Inflammatory macrophage treated with lipopolysaccharide for 4 hours (primary cell): ENCODE results near the gene TSR1.

Source experiments
- DNase-seq: peaks from one replicate; pipeline ENCODE4 v3.0.0-alpha.2; 2020

Gene TSR1

DNA sequence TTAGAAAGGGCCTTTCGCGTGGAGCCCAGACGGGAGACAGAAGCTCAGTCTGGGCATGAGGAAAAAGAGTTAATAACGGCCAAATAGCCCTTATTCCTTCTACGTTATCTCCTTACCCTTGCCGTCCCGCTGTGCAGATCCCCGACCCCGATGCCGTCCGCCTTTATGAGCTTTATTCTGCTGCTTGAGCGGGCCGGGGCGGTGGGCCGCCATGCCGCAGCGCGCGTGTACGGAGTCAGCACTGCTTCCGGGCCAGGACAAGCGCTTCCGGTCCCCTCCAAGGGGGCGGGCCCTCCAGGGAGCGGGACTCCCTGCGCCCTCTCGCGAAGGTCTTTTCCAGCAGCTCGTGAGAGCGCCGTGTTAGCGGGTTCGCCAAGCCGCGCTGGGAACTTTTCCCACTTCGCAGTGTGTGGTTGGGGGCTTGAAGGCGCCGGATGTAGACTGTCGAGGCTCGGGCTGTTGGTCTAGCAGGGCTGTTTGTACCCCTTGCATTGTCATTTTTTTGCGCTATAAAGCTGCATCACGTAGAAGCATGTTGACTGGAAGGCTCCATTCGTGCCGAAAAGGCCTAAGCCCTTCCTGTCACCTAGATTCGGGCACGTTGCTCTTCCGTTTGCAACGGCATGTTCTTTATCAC lies at the start of gene TSR1:
Gene TSR1 (minus strand): TSS at position 243 of the 637 bp plus-strand sequence. CDS start 30 bp downstream, at position 213.
- peak; percentile 90 for DNase-seq

DNA sequence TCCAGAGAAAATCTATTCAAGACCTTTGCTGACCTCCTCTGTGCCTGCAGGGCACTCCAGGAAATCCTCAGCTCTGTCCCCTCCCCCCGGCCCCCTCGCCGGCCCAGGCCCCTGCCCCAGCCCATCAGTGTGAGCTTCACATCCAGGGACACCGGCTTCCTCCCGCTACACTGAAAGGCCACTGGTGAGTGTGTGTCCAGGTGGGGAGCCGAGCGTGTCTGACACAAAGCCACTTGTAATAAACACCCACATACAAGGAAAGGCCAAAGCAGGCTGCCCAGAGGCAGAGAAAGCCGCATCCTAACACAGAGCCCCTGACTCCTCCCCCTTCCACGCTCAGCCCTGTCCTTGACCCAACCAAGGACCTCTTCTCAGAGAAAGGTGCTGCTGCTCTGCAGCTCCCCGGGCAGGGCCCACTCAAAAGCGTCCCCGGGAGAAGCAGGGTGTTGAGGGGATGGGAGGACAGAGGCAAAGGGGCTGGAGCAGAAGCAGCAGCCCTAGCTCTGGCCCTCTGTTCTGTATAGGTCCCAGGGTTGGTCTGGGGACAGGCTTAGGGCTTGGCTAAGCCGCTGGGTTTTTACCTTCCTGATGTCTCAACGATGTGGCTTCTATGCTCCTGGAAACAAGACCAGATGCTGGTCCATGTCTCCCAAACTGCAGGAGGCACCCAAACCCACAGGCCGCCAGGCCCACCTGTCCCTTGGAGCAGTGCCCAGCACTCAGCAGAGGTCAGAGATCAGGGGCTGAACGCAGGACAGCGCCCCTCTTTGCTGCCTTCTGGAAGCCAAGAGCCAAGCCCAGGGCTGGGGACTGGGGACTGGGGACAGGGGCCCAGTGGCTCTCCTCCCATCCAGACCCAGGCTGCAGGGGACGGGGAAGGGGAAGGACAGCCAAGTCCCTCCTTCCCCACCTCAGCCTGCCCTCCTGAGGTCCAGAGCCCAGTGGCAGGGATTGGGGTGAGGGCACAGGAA lies 49.3 kb upstream of the TSR1 start:
- no peak for DNase-seq

DNA sequence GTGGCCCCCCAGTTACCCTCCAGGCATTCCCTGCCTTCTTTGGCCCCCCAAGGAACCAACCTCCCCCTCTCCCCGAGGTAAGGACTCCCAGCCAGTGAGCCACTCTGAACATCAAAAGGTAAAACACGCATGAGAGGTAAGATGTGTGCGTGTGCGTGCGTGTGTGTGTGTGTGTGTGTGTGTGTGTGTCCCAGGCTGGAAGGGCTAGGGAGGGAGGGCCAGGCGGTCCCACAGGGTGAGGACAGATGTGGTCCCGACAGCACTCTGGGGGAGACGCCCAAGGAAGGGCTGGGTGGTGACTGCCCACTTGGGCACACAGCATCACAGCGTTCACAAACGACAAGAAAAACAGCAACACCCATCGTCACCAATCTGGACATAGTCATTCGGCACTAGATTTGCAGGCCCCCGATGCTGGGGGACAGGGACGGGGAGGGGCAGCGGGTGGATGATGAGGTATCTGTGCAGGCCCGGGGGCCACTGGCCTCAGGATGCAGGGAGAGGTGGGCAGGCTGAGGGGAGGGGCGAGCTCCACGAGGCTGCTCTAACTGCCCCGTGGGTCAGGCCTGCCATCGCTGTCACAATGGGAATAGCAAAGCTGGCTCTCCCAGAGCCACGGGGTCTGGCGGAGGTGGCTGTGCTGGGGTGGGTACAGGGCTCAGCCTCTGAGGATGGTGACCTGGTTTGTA lies 48.3 kb upstream of the TSR1 start:
- DNase-seq: no peak

DNA sequence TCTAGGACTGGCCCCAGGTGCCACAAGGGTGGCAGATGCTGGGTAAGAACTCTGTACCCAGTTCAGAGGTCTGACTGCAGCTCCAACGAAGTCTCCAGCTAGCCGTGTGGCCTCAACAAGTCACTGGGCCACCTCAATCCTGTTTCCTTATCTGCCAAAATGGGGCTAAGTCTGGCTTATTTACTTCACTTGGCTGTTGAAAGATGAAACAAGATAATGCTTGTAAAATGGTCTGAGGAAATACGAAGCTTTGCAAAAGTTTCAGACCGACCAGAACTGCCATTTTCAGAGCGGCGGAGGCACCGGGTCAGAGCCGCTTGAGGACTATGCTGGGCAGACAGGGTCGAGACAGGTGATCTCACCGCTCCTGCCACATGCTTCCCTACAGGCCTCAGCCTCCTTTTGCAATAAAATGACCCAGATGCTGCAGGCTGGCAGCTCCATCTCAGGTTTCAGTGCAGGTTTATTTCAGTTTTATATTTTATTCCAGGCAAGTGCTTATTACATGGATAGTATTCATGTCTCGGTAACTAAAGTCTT lies 47.4 kb upstream of the TSR1 start:
- DNase-seq: no peak

DNA sequence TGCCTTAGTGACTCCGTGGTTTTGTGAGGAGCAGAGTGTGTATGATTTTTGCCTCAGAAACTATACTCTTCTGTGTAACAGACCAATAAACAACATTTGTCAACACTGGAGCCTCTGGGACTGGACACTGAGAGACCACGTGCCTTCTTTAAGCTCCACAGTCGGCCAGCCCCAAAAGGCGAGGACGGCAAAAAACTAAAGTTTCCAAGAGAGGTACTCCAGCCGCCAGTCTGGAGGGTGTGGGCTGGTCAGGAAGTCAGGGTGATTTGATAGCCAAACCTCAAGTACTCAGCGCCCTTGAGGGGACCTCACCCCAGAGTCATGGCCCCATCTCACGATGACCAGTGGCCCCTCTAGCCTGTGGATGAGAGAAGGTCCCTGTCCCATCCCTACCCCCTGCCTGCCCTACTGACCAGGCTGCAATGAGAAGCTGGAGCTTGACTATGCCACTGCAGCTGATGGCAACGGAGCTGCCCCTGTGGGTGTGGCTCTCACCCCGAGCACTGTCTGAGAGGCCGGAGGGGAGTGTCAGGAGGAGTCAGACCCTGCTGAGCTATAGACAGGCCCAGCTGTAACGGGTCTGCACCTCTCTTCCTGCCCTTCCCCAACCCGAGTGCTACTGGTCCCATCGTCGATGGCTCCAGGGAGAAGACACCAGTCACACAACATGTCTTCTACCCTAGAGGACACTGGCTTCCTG lies 44.8 kb upstream of the TSR1 start:
- no peak for DNase-seq

DNA sequence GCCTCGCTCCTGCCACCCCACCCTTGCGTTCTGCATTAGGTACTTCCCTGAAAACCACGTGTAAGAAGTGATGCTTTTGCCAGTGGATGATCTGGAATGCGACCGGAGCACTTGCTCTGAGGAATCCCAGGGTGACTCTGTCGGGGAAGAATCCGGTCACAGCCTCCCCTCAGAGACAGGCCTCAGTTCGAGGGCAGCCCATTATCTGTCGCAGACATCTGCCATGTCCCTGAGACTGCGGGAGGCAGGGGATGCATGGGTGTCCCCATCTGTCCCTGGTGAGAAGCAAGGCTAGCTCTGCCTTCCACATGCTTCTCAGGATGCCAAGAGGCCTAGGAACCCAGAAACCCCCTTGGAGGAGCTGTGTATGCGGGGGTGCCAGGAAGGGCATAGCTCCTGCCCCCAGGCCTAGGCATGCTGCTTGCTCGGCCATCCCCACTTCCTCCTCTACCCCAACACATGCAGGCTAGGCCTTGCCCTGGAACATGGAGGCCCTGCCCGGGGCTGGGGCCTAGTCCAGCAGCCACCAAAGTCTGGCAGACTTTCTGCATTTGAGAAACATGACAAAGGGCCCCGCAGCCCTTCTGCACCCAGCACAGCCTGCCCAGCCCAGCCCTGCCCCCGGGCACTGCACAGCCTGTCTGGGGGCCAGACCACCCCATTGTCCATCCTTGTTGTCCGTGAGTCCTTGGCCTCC lies 44.1 kb upstream of the TSR1 start:
- DNase-seq: no peak

DNA sequence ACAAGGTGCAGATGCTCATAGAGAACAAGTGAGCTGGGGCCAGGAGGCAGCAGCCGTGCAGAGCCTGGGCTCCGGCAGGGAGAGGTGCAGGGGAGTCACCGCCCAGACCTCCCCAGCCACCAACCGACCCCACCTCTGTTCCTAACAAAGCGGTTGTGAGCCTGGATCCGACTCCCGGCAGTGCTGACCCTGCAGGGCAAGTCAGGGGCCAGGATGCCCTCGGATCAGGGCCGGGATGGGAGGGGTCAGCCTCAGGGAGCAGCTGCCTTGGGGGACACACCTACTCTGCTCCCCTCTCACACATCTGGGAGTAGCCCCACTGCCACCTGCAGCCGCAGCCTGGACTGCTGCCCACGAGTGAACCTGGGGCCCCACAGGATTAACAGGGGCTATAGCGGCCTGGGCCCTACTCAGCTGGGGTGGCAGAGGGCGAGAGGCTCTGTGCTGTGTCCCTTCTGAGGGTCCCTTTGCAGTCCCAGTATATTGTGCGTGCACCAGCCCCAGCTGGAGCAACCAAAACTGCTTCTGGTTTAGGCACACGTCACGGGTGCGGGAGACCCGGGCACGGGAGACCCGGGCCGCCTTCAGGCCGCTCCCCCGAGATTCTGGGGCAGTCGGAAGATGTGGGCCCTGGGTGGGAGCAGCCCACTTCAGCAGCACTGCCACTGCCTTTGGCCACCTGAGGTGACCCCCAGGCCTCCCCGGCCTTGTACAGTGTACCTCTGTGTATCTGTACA lies 43.4 kb upstream of the TSR1 start:
- no peak for DNase-seq

DNA sequence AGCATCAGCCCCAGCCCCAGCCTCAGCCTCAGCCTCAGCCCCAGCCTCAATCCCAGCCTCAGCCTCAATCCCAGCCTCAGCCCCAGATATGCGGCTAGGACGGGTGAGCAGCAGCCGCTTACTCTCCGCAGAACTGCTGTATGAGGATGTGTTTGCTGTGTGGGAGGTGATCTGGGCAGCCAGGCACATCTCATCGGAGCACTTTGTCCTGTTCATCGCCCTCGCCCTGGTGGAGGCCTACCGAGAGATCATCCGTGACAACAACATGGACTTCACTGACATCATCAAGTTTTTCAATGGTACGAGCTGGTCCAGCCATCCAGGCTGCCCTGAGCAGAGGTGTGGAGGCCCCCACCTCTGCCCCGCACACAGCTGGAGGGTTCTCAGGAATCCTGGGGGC lies 42.6 kb upstream of the TSR1 start:
- DNase-seq: no peak

DNA sequence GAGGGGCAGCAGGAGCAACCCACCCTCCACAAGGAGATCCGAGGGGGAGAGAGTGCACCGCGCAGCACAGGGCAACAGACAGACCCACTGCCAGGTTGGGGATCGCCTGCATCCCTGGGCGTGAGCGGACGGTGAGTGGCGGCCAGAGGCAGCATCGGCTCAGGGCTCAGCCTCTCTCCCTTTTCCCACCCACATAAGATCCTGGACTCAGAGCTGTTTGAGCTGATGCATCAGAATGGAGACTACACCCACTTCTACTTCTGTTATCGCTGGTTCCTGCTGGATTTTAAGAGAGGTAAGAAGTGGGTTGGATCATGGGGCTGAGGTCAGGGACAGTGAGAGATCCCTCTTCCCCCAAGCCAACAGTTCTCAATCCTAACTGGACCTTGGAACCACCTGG lies 41.4 kb upstream of the TSR1 start:
- DNase-seq: peak; percentile 5

DNA sequence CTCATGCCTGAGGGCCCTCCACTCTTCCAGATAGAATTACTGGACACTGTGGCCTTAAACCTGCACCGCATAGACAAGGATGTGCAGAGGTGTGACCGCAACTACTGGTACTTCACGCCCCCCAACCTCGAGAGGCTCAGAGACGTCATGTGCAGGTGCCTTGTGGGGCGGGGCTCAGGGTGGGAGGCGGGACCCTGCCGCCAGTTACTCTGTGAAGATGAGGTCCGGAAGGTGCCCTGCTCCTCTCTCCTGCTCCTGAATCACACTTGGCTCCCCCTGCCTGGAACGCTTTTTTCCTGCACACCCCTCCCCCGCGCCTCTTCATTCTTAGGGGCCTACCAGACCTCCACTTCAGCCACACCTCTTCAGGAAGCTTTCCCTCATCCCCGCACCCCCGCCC lies 39.9 kb upstream of the TSR1 start:
- DNase-seq: no peak

DNA sequence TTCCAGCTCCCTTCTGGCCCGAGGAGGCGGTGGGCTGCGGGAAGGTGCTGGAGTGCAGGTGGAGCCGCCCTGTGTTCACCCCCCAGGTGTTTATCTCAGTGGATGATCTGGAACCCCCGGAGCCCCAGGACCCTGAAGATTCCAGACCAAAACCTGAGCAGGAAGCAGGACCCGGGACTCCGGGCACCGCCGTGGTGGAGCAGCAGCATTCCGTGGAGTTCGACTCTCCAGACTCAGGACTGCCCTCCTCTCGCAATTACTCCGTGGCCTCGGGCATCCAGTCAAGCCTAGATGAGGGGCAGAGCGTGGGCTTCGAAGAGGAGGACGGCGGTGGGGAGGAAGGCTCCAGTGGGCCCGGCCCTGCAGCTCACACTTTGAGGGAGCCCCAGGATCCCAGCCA lies 39.1 kb upstream of the TSR1 start:
- DNase-seq: no peak

DNA sequence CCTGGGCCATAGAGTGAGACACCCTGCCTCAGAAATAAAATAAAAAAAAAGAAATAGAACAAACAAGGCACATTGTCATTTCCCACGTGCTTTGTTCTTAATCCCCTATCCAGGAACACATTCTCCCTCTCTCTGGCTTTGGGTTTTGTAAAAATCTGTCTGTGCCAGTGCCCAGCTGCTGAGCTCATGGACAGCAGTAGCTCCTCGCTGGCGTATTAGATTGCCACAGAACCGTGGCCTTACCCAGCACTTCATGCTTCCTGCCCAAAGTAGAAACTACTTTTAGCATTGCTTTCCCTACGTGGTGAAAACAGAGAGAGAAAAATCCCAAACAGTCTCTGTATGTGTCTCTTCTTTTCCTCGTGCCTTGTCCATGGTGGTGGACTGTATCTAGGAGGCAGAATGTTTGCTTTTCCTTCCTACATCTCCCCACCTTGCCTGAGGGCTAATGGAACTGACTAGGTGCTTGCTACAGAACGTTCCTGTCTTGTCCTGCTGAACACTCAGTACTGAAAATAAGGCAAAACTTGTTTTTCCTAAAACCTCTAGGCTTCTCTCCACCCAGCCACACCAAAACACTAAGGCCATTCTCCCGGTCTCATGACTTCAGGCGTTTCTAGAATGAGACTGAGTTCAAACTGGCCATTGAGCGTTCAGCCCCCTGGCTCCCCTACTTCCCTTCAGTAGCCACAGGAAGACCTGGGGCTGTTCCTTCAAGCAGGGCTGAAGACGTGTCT lies 38.5 kb upstream of the TSR1 start:
- DNase-seq: no peak

DNA sequence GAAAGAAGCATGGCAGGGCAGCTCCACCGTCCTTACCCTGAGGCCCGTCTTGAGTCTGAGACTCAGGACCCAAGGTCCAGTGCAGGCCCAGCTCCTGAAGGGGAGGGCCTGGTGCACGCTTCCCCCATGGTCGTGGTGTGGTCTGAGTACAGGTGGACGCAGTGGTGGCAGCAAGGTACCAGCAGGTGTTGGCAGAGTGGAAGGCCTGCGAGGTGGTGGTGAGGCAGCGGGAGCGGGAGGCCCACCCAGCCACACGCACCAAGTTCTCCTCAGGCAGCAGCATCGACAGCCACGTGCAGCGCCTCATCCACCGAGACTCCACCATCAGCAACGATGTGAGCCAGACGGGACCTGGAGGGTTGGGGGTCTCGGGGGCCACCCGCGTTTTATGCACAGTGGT lies 36.9 kb upstream of the TSR1 start:
- no peak for DNase-seq

DNA sequence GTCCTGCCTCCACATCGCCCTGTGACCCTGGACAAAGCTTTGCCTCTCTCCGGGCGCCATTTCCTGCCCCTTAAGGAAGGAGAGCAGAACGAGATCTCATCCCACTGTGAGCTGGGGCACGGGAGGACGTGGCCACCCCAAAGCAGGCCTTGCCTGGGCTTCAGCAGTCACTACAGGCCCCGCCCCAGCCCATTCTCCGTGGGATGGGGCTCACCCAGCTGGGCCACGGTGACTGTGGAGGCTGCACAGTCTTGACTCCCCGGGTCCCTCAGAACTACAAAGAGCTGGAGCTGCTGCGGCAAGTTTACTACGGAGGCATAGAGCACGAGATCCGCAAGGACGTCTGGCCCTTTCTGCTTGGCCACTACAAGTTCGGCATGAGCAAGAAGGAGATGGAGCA lies 36.4 kb upstream of the TSR1 start:
- DNase-seq: no peak

DNA sequence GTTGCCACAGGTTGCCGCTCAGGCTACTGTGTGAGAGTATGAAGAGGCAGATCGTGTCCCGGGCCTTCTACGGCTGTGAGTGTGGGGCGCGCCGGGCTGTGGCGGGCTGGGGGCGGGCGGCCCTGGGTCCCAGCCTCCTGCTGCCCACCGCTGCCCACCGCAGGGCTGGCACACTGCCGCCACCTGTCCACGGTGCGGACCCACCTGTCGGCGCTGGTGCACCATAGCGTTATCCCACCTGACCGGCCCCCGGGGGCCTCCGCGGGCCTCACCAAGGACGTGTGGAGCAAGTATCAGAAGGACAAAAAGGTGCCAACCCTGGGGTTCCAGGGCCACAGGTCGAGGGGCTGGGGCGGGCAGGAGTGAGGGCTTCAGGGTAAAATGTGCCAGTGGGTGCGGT lies 35.9 kb upstream of the TSR1 start:
- no peak for DNase-seq

DNA sequence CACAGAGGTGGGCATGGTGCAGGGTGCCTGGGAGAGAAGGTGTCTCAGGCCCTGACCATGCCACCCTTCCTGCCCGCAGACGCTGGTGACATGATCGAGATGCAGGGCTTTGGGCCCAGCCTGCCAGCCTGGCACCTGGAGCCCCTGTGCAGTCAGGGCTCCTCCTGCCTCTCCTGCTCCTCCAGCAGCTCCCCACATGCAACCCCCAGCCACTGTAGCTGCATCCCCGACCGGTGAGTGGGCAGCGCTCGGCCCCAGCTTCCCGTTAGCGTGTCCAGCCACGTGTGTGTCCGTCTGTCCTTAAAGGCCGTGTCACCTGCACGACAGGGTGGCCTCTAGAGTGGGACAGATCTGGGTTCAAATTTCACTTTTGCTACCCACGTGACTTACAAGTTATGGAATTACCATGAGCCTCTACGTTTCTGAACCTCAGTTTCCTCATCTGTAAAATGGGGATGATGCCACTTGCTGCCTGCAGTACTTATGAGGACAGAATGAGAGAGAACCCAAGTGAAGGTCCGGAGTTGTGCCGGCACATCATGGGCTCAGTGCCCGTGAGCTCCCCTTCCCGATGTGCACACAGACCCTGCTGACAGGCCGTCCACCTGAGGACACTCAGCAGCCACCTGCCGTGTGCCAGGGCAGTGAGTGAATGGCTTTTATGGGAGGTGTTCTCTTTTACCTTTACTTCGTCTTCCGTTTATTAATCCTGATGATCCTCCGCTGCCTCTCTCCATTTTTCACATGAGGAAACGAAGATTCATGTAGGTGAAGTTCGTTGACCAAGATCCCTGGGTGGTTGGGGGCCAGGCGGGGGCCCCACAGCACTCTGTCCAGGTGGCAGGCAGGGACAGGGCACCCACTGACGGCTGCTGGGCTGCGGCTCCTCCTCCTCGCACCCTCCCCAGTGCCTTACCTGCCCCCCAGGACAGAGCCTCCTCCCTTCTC lies 35.2 kb upstream of the TSR1 start:
- DNase-seq: no peak

DNA sequence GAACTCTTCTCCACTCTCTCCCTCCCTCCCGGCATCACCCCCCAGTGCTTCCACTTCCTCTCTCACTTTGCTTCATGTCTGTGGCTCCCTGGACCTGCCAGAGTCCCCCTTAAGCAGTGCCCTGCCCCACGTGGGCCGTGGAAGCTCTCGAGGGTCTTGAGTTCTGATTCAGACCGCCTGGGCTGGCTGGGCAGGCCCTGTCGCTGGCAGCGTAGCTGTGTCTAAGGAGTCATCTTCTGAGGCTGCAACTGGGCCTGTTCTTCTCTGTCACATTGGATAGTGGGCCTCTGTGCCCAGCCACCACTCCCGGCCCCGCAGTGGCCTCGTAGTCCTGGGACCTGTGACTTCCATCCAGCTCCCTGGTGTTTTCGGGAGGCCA lies 33.9 kb upstream of the TSR1 start:
- DNase-seq: no peak

DNA sequence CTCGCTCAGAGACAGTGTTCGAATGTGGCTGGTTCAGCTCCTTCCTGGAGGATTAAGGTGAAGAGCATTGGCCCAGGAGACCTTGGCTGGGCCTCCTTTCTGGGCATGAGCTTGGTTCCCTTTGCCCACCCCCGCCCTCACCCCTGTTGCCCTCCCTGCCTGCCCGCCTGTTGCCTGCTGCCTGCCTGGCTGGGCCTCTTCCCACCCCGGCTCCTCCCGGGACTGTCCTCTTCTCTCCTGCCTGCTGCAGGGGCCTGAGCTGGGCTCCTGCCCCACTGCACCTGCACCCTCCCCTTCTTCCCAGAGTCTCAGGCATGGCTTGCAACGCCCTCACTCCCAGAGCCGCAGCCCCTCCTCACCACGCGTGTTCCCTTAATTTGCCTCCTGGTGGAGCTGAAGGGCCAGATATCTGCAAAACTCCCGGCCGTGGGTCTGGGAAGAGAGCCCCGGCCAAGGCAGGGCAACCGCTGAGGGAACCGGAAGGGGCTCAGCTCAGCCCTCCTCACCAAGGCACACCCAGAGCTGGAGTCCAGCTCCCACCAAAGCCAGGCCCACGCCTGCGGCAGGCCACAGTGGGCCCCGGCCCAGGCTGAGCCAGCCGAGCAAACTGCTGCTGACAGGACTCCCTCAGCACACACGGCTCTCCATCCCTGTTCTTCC lies 33.4 kb upstream of the TSR1 start:
- no peak for DNase-seq

DNA sequence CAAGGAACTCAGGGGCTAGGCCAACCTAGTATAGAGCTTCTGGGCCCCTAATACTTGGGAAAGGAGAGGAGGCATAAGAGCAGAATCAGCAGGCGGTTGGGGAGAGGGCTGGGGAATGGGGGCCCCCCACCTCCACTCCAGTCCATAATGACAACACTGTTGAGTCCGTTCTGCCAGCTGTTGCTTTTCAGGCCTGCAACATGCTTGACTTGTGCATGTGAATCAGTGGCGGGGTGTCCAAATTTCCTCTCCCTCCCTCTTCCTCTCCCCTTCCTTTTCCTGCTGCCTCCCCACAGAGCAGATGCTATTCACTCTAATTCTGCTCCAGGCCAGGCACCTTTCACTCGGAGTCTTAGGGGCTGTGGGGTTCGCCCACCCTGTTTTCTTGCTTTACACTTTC lies 32.8 kb upstream of the TSR1 start:
- no peak for DNase-seq
